Hematopoietic multipotent progenitor cell treated with erythropoietin and hydrocortisone succinate and interleukin-3 and kit ligand, for 6 days (in vitro differentiated cells): ENCODE results near the gene SDHAF3.
"Not testable (repeated sequence)": the region's sequence is repeated elsewhere in the genome, so short reads cannot be mapped to it uniquely, and the experiment has no call there.

Source experiments
- DNase-seq: peaks from one replicate; pipeline ENCODE4 v3.0.0-alpha.2; 2015

SDHAF3 gene

DNA sequence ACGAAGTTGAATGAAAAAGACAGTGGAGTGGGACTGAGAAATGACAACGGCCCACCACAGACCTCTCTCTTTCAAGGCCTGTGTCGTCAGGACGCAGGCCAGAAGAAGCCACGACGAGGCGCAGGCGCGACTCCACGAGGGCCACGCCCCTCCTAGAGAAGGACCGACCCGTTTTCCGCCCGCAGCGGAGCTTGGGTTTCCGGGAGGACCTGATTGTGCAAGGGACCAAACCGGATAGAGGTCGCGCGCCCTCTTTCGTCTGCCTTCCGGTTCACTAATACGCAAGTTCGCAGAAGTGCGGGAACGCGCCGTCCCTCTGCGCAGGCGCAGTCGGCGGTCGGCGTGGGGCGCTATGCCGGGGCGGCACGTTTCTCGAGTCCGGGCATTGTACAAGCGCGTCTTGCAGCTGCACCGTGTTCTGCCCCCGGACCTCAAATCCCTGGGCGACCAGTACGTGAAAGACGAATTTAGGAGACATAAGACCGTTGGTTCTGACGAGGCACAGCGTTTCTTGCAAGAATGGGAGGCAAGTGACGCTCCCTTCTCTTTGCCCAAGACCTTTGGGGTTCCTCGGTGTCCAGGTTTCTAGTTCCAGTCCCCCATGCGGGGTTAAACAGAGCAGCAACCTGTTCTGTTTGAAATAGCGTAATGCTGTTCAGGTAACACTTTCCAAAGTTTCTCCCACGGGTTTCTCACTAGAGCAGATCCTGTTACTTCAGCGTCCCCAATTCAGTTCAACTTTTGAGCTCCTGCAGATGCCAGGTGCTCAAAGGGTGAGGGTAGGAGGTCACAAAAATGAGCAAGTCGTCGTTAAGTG lies at the start of gene SDHAF3:
Gene SDHAF3 (plus strand): TSS at position 327 of the 817 bp plus-strand sequence. CDS start 26 bp downstream, at position 353.
- DNase-seq, result peak; percentile 99

DNA sequence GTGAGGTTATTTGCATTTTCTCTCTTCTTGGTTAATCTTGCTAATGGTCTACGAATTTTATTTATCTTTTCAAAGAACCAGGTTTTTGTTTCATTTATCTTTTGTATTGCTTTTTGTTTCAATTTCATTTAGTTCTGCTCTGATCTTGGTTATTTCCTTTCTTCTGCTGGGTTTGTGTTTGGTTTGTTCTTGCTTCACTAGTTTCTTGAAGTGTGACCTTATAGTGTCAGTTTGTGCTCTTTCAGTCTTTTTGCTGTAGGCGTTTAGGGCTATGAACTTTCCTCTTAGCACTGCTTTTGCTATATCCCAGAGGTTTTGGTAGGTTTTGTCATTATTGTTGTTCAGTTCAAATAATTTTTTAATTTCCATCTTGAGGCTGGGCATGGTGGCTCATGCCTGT lies 45.5 kb upstream of the SDHAF3 start:
- not testable (repeated sequence) for DNase-seq

DNA sequence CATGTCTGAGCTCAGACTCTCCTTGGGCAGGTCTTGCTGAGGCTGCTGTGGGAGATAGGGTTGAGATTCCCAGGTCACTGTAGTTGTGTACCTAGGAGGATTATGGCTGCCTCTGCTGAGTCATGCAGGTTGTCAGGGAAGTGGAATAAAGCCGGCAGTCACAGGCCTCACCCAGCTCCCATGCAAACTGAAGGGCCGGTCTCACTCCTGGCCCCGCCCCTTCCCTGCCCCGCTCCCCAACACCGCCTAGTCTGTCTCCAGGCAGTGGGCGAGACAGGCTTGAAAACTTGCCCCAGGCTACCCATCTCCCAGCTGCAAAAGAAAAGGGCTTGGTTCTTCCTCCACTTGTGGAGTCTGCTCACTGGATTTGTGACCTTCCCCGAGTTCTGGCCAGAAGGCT lies 41.6 kb upstream of the SDHAF3 start:
- DNase-seq, result no peak

DNA sequence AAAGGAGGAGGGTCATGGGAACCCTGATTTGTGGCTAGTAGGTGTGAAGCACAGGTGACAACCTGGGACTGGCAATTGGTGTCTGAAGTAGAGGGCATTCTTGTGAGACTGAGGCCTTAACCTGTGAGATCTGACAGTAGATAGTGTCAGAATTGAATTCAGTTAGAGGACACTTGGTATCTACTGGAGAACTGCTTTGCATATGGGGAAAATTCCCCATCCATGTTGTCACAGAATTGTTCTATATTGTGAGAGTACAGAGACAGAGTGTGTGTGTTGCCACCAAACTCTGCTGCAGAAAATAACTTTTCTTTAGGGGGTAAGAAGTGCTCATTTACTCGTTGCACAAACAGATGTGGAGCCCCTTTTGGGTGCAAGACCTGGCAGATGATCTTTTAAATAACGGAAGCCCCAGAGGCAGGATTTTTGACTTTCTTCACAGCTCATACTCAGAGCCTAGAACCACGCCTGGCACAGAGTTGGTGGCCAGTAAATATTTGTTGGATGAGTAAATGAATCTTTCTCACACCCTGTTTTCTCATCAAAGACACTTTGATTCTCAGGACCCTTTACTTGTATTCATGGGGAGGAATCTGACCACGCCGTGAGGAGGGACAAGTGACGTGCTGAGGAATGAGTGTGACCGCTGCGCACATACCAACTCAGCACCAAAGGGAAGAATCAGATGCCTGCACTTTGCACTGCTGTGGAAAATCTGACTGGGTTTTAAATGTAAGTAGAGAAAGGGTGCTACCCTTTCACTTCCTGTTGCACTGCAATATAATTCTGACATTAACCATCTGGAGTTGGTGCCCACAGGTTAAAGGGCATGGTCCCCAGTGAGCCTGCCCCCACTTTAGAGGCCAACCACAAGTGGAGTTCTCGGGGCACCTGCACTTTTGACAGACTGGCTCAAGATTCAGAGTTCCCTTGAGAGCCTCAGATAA lies 39.2 kb upstream of the SDHAF3 start:
- no peak for DNase-seq

DNA sequence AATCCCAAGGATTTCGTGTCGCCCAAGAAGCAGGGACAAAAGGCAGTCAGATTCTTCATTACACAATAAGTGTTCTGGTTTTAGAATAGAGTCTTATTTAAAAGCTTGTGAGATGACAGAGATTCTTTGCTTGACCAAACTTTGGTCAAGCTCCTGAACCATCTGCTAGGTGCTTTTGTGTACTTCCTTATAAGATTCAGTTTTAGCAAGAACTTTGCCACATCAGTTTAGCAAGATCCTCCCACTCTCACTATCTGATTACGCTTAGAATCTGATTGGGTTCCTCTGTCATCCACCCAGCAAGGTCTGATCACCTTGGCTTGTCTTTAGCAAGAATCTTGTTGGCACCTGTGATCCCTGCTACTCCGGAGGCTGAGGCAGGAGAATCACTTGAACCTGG lies 38.2 kb upstream of the SDHAF3 start:
- no peak for DNase-seq

DNA sequence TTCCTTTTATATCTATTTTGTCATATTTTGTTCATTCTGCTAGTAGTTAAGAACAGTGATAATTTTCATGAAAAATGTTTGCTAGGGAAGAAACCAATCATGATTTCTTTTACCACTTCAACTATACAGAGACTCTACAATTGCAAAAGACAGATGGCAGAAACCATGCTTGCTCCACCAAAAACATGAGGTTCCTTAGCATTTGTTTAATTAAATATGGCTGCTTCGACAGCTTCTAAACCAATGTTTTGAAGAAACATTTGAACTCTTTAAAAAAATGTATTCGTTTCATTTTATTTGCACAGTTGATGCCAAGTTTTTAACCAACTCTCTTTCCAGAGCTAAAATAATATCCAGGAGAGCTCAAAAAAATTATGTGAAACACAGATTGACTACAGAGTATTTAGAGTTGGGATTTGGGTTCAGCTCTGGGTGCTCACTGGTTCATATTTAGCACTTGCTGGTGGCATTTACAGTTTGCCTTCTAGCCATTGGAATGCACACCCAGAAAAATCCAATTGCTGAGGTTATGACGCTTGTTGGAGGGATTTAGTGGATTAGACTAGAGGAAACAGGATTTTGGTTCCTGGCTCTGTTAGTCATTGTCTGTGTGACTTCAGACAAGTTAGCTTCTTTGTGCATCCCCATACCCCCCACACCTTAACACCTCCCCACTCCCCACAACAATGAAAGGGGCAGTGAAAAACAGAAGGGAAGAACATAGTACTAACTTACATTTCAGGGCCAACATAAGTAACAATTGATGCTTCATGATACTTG lies 35.8 kb upstream of the SDHAF3 start:
- no peak for DNase-seq

DNA sequence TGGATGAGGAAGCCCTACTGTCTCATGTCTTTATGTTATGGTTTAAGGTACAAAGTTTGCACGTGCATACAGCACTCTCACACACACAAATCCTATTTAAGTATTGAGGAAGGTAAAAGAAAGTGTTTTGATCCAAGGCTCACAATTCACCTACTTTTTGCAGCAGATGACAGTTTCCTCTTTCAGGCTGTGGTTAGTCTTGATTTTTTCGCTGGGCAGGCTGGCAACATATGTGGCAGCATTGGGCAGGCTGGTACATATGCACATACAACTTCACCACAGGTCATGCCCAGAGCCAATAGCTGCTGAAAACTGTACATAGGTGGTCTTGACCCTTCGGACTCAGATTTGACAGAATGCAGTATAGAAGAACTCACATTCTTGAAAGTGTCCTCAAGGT lies 29.1 kb upstream of the SDHAF3 start:
- DNase-seq, result no peak

DNA sequence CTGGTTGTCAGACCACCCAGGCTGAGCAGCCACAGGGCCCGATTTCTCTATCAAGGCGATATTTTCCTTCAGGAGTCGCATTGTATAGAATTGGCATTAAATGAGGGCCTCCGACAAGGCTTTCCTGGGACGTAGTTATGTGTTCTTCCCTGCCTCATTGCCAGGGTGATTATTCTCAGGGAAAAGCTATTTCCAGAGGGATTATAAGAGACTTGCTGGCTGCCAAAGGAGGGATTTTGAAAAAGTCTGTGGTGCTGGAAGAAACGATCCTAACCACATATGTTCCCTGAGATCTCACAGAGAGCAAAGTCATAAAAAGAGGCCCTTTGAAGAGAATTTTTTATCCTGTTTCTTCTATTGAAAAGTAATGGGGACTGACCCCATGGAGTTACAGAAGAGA lies 27.7 kb upstream of the SDHAF3 start:
- DNase-seq, result no peak

DNA sequence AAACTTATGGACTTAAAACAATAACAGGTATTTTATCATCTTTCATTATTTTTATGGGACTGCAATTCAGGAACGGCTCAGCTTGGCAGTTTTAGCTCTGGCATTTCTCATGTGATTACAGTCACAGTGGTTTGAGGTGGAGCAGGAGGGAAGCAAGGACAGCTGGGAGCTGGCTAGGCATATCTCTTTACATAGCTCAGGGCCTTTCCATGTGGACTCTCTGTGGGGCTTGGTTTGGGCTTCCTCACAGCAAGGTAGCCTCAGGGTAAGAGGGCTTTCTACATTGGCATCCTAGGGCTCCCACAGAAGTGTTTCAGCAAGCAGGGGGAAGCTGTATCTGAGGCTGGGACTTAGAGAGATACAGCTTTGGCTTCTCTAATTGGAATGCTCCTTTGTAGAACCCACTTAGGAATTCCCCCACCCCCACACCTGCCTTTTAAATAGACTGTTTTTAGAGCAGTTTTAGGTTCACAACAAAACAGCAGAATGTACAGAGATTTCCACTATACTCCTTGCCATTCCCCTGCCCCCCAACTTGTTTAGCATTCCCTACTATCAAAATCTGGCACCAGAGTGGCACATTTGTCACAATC lies 26.6 kb upstream of the SDHAF3 start:
- DNase-seq, result no peak

DNA sequence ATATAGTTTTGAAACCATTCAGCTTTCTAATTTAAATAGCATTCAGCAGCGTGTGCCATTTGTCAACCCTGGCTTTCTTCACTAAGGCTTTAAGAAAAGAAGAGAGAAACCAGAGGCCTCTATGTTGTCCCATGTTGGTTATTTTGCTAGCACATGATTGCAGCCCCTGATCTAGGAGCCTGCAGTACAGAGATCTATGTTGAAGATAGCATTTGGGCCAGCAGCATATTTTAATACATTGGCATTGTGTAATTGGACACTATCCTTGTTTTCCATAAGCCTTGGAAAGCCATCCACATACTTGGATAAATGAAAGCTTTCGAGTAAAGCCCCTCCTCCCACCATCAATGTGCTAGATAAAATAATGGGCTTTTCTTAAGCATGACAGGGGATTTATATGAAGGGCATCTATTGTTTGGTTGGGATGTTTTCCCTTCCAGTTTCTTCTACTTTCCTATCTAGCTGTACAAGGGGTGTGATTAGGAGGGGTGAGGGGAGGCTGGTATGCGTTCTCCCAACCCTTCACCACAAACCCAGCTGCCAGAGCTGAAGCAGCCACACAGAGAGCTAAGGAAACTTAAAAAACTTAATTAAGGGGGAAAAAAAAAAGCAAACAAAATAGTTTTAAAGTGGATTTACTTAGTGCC lies 23.1 kb upstream of the SDHAF3 start:
- no peak for DNase-seq

DNA sequence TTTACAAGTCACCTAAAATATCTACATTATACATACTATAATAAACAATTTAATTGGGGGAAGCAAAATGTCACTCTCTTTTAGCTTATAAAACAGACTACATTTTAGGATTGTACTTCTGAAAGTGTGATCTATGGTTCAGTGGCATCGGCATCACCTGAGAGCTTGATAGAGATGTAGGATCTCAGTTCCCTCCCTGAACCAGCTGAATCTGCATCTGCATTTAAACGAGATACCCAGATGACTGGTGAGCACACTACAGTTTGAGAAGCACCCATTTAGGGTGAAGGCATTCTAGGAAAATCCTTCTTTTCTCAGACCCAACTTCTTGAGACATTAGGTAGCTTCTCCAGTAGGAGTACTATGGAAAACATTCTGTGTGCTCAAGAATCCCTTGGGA lies 21.5 kb upstream of the SDHAF3 start:
- no peak for DNase-seq

DNA sequence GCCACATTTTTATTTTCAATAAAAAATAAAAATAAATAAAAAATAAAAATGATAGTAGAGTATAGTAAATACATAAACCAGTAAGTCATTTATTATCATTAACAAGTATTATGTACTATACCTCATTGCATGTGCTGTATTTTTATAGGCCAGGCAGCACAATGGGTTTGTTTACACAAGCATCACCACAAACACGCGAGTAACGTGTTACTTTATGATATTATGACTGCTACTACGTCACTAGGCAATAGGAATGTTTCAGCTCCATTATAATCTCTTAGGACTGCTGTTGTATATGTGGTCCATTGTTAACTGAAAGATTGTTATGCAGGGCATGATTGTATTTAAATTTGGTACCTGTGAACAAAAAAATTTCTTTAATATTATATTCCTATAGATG lies 20.8 kb upstream of the SDHAF3 start:
- no peak for DNase-seq

DNA sequence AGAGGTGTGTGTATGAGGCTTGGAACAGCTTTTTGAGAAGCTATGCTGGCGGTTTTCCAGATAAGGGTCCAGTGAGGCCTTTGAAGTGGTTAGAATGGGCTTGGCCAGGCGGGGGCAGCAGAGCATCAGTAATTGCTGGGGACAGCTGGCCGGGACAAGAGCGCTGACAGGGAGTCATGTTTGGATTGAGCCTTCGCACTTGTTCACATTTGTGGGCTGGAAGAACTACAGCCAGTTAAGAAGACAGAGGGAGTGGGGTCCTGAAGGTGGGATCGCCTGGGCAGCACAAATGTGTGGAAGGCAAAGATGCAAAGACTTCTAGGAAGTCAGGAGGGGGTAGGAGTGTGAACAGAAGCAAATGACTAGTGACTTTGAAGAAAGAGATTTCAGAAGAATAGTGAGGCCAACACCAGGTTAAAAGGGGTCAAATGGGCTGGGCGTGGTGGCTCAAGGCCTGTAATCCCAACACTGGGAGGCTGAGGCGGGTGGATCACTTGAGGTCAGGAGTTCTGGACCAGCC lies 12.7 kb upstream of the SDHAF3 start:
- DNase-seq, result peak; percentile 94

DNA sequence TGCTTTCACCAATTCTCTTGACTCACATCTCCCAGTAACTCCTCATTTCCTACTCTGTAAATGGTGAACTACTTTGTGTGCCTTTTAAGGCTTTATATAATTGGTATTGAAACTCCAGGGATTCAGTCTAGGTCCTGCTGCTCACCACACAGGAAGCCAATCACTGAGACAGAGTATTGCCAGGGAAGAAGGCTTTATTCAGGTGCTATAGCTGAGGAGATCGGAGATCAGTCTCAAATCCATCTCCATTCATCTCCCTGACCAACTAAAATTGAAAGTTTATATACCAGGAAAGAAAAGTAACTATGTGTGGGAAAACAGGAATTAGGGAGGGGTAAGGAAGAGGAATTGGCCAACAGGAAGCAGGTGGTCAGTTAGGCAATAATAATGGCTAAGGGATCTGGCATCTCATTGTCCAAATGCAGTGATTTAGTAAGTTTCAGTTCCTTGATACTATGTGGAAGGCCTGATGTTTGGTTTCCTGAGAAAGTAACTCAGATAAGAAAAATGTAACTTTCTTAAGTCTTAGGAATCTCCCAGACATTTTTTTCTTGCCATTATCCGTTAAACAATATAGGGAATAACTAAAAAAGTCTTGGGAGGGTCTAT lies 10.2 kb upstream of the SDHAF3 start:
- no peak for DNase-seq

DNA sequence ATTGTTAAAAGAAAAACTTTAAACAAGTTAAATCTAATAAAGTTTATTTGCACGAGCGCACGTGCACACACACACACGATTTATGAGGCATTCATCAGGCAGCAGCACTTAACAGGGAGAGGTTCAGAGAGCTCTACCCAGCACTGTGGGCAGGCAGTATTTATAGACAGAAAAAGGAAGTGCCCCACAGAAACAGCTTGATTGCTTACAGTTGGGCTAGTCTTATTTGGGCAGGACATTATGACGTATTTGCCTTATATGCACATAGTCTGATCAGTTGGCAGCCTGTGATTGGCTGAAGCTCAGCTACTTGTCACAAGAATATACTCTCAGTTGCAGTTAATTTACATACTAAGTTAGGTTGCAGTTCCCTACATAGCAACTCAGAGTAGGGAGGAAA lies 1.2 kb upstream of the SDHAF3 start:
- DNase-seq, result peak; percentile 63

DNA sequence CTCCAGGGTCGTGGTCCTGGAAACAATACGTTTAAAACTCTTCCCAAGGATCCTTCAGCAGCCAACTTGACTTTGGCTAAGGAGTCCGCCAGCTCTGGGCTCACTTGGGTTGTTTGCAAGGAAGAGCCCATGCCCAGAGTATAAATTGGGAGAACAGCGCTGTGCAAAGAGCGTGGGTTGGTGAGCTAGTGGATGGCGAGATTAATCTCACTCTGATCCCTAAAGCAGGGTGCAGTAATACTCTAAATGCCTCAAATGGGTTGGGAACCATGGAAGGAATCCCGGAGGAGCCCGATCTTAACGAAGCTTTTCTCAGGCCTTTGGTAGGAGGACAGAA lies 495 bp upstream of the SDHAF3 start:
- DNase-seq, result no peak

DNA sequence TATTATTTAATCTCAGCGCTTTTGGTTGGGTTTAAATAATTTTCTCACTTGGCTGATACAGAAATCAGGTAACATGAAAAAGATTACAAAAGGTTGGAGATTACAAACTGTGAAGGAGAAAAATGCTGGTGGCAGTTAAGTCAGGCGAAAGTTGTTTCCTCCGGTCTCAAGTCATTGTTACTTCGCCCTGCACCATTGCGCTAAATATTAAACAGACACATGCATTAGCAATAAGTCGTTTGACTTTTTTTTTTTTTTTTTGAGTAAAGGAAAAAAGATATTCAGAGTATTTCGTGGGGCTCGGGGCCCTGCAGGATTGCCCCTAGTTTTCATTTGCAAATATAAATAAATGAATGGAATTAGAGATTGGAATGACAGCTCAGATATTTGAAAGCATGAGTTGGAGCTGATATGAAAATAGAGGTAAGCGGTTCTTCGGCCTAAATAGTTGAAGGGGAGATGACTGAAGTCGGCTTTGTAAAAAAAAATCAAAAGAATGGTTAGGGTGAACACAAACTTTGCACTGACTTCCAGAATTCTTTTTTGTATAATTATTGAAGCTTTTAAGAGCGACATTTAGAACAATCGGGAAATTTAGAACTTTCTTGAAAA lies 914 bp downstream of the SDHAF3 start:
- DNase-seq, result peak; percentile 48

DNA sequence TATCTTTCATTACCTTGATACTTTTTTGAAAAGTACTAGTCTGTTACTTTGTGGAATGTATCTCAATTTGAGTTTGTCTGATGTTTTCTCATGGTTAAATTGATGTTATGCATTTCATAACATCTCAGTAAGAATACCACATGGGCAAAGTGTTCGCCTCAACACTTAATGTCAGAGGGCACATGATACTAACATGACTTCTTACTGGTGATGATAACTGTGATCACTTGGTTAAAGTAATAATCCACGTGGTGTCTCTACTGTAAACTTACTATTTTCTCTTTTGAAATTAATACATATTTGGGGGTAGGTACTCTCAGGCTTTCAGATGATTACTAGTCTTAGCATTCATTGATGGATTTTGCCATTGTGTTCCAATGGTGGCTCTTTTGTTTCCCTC lies 2.2 kb downstream of the SDHAF3 start:
- no peak for DNase-seq

DNA sequence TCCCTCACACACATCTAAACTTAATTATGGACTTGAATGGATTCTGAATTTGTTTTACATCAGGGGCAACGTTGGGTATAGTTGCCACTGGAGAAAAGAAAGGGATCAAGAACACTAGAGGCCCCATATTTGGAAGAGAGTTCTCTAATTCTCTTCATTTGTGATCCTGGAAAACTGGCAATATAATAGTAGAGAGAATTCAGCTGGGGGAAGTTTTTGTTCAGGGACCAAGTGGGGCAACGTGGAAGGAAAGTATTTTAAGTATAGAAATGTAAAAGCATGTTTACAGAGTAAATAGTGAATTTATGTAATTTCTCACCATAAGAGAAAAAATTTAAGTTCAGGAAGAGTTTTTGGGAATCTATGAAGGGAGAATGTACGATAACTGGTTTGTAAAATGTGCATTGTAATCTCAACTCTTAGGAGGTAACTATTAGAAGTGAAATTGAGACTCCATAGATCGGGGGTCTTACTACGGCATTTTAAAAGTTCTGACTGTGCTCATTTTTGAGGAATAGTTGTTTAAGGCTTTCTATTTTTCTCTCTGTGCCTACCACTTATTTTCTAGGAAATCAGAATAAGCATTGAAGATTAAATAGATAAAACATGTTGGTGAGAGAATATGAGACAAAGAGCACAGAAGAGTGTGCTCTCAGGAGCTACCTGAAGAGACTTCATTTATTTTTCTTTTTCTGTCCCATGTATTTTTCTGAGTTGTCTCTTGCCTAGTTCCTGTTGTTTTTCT lies 3.4 kb downstream of the SDHAF3 start:
- no peak for DNase-seq

DNA sequence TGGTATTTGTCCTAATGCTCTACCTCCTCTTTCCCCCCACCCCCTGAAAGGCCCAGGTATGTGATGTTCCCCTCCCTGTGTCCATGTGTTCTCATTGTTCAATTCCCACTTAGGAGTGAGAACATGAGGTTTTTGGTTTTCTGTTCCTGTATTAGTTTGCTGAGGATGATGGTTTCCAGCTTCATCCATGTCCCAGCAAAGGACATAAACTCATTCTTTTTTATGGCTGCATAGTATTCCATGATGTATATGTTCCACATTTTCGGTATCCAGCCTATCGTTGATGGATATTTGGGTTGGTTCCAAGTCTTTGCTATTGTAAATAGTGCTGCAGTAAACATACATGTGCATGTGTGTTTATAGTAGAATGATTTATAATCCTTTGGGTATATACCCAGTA lies 5.6 kb downstream of the SDHAF3 start:
- DNase-seq, result not testable (repeated sequence)
